NCI-H345 (cell line): ENCODE data around the gene DMD.

ENCODE experiments used
- DNase-seq: peaks from one replicate; lab custom pipeline; 2025; lab: John Stamatoyannopoulos, UW

DMD gene

GRCh38 chrX:31112226-31112999, 2098.9 kb downstream of the DMD start:
- DNase-seq, result no peak

- DNase-seq, result no peak
Observed at GRCh38 chrX:31110657-31111056, 2100.7 kb downstream of the DMD start.

- no peak for DNase-seq
Observed at GRCh38 chrX:31099536-31100090, 2111.7 kb downstream of the DMD start.

- no peak for DNase-seq
Observed at GRCh38 chrX:31098079-31098478, 2113.3 kb downstream of the DMD start.

- DNase-seq, result no peak
Observed at GRCh38 chrX:31093639-31093975, 2117.7 kb downstream of the DMD start.

GRCh38 chrX:31092970-31093638, 2118.2 kb downstream of the DMD start:
- no peak for DNase-seq

GRCh38 chrX:31092476-31092875, 2118.9 kb downstream of the DMD start:
- no peak for DNase-seq

GRCh38 chrX:31091819-31092218, 2119.5 kb downstream of the DMD start:
- no peak for DNase-seq

GRCh38 chrX:31074522-31074921, 2136.8 kb downstream of the DMD start:
- no peak for DNase-seq

GRCh38 chrX:31071725-31072124, 2139.6 kb downstream of the DMD start, which contains the start of gene FTHL17:
FTHL17 (minus strand) TSS chrX:31072041; CDS start chrX:31071953, 88 bp downstream.
- DNase-seq, result no peak

- no peak for DNase-seq
Observed at GRCh38 chrX:31071262-31071661, 2140.1 kb downstream of the DMD start.

GRCh38 chrX:31070057-31070468, 2141.3 kb downstream of the DMD start:
- no peak for DNase-seq
